Measurements from ENCODE around the gene YJEFN3.

DNA sequence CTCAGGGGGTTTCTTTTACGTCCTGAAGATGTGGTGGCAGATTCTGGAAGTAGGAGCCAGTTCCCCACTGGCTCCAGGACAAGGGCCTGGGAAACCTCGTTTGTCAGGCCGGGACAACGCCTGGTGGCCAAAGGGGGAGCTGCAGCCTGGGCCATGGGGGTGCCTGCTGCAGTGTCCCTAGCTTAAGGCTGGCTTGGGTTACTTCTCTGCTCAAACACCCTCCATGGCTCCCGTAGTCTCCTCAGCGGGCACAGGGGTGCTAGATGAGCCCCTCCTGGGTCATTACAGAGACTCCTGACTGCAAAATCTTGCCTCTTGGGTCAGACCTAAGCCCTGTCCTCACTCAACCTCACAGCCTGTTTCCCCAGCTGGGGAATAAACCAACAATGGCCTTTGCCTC lies 24.1 kb downstream of the YJEFN3 start:
- TF ChIP-seq POLR2A (IDR thresholded peaks at IDR 0.05; ENCODE audit: low read depth, low read length) (no peak), MYC (IDR thresholded peaks at IDR 0.05; ENCODE audit: low read depth, low read length) (no peak), JUN (IDR thresholded peaks at IDR 0.05; ENCODE audit: borderline replicate concordance, insufficient read depth, insufficient read length, low read depth) (no peak), EZH2 (IDR thresholded peaks at IDR 0.05; ENCODE audit: borderline replicate concordance, low read depth, low read length, severe bottlenecking) (no peak), POLR2AphosphoS5 (IDR thresholded peaks at IDR 0.05; ENCODE audit: insufficient read depth, low read depth, low read length) (no peak)
- TF ChIP-seq, protein P1, sequence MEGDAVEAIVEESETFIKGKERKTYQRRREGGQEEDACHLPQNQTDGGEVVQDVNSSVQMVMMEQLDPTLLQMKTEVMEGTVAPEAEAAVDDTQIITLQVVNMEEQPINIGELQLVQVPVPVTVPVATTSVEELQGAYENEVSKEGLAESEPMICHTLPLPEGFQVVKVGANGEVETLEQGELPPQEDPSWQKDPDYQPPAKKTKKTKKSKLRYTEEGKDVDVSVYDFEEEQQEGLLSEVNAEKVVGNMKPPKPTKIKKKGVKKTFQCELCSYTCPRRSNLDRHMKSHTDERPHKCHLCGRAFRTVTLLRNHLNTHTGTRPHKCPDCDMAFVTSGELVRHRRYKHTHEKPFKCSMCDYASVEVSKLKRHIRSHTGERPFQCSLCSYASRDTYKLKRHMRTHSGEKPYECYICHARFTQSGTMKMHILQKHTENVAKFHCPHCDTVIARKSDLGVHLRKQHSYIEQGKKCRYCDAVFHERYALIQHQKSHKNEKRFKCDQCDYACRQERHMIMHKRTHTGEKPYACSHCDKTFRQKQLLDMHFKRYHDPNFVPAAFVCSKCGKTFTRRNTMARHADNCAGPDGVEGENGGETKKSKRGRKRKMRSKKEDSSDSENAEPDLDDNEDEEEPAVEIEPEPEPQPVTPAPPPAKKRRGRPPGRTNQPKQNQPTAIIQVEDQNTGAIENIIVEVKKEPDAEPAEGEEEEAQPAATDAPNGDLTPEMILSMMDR (IDR thresholded peaks at IDR 0.05; ENCODE audit: extremely low read depth in 1 of 2, insufficient read depth in 1 of 2, low read depth in 1 of 2, low read length in 2 of 2), result peak; percentile 44 to 72
- TF ChIP-seq, protein P2, sequence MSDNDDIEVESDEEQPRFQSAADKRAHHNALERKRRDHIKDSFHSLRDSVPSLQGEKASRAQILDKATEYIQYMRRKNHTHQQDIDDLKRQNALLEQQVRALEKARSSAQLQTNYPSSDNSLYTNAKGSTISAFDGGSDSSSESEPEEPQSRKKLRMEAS (IDR thresholded peaks at IDR 0.05; ENCODE audit: insufficient read depth, insufficient read length), result no peak
